Stomach (tissue), 4 donors: Measurements from ENCODE around the gene TRH.

ENCODE experiments used
- CTCF ChIP-seq, 7 experiments: fragments of 450-650 bp in 4 of 7; fragments of 200-600 bp in 3 of 7; sonication (generic) in 3 of 7; IDR thresholded peaks; one replicate each; pipeline ENCODE4 v1.5.1; 2016 to 2019; ENCODE audit warnings: antibody characterized with exemption in 7 of 7, control low read depth in 2 of 7, mild to moderate bottlenecking in 1 of 7
- EP300 ChIP-seq: sonication (generic); formaldehyde crosslinking; IDR thresholded peaks from one replicate; pipeline ENCODE4 v1.6.1; 2017; ENCODE audit warnings: antibody characterized with exemption
- POLR2A ChIP-seq, 4 donors: fragments of 450-650 bp; IDR thresholded peaks; one replicate each; pipeline ENCODE4 v1.6.1; 2016; ENCODE audit warnings: antibody characterized with exemption in 4 of 4, control low read depth in 2 of 4, mild to moderate bottlenecking in 1 of 4, moderate library complexity in 1 of 4

GRCh38 chr3:129958755-129959154 lies 15.8 kb upstream of the TRH start:
- TF ChIP-seq CTCF (IDR thresholded peaks at IDR 0.05): no peak
- no peak for TF ChIP-seq POLR2A (IDR thresholded peaks at IDR 0.05)
- no peak for TF ChIP-seq EP300
